Ectodermal cell (in vitro differentiated cells): ENCODE measurements around the gene DPT.

Source experiments
- H3K27ac ChIP-seq: 2 replicates; pipeline ENCODE4 v1.7.0; 2013; ENCODE audit warnings: mild to moderate bottlenecking, low read depth, low read length; ENCODE audit not compliant: insufficient read depth, poor library complexity, severe bottlenecking
- H3K27me3 ChIP-seq: 2 replicates; pipeline ENCODE4 v1.7.0; 2013; ENCODE audit warnings: mild to moderate bottlenecking, low read length; ENCODE audit not compliant: insufficient read depth, control insufficient read depth, poor library complexity, severe bottlenecking
- H3K36me3 ChIP-seq: one replicate; pipeline ENCODE4 v1.7.0; 2013; ENCODE audit warnings: low read length; ENCODE audit not compliant: control insufficient read depth, insufficient read depth
- H3K4me1 ChIP-seq: one replicate; pipeline ENCODE4 v1.7.0; 2013; ENCODE audit warnings: low read length; ENCODE audit not compliant: control insufficient read depth, insufficient read depth
- H3K4me3 ChIP-seq: 2 replicates; pipeline ENCODE4 v1.7.0; 2013; ENCODE audit warnings: low read depth, low read length, control low read depth; ENCODE audit not compliant: insufficient read depth
- H3K9me3 ChIP-seq: 2 replicates; pipeline ENCODE4 v1.7.0; 2013; ENCODE audit warnings: mild to moderate bottlenecking, low read length, moderate library complexity; ENCODE audit not compliant: control insufficient read depth
- WGBS, 2 experiments: methylation state at CpG; one replicate each; pipeline ENCODE4 v1.1.7; 2013; ENCODE audit warnings: missing lambda C conversion rate in 2 of 2; 5-methylcytosine and 5-hydroxymethylcytosine counted together

DPT gene

GRCh38 chr1:168689726-168690602 is 39.0 kb downstream of the DPT start:
- H3K27ac ChIP-seq: no peak overlapping the region
- H3K4me3 ChIP-seq: no peak overlapping the region
- H3K36me3 ChIP-seq: no peaks in the 10 kb centered on the region
- no peaks in the 10 kb centered on the region for H3K4me1 ChIP-seq
- no peaks in the 10 kb centered on the region for H3K27me3 ChIP-seq
- H3K9me3 ChIP-seq: no peaks in the 10 kb centered on the region
- WGBS, 2 experiments: 91% methylated on average over 8 of the region's 8 CpGs

GRCh38 chr1:168689327-168689657 is 39.7 kb downstream of the DPT start:
- H3K27ac ChIP-seq: no peak overlapping the region
- H3K9me3 ChIP-seq: no peaks in the 10 kb centered on the region
- H3K4me3 ChIP-seq: no peak overlapping the region
- no peaks in the 10 kb centered on the region for H3K27me3 ChIP-seq
- 90 to 93% methylated on average over 2 of the region's 2 CpGs for WGBS, 2 experiments
- H3K4me1 ChIP-seq: no peaks in the 10 kb centered on the region
- no peaks in the 10 kb centered on the region for H3K36me3 ChIP-seq

GRCh38 chr1:168688644-168689326 is 40.2 kb downstream of the DPT start:
- no peaks in the 10 kb centered on the region for H3K27me3 ChIP-seq
- H3K36me3 ChIP-seq: no peaks in the 10 kb centered on the region
- H3K4me1 ChIP-seq: no peaks in the 10 kb centered on the region
- no peak overlapping the region for H3K27ac ChIP-seq
- no peaks in the 10 kb centered on the region for H3K9me3 ChIP-seq
- no peak overlapping the region for H3K4me3 ChIP-seq
- 88 to 89% methylated on average over 3 to 5 of the region's 5 CpGs for WGBS, 2 experiments

DNA sequence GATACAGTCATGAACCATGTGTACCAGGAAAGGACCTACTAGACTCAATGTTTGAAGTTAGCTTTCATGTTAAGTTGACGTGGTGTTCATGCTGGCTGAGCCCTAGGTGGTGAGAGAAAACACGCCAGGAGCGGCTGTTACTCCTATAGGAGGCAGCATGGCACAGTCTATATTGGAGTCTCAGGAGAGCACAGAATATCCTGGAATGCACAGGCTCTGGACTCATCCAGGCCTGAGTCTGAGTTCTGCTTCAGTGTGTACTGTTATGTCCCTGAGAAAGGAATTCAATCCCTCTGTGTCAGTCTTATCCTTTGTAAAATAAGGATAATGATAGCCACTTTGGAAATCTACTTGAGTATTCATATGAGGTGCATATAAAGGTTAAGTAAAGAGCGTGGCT is 41.2 kb downstream of the DPT start:
- Histone ChIP-seq H3K9me3 (no peaks in the 10 kb centered on the region), H3K36me3 (no peaks in the 10 kb centered on the region), H3K27me3 (no peaks in the 10 kb centered on the region), H3K4me1 (no peaks in the 10 kb centered on the region), H3K4me3 (no peak overlapping the region), H3K27ac (no peak overlapping the region)
- WGBS, 2 experiments: 80 to 90% methylated on average over 4 of the region's 4 CpGs

GRCh38 chr1:168686666-168687065 is 42.3 kb downstream of the DPT start:
- H3K36me3 ChIP-seq: no peaks in the 10 kb centered on the region
- H3K9me3 ChIP-seq: no peaks in the 10 kb centered on the region
- 89 to 90% methylated on average over 2 of the region's 2 CpGs for WGBS, 2 experiments
- H3K27me3 ChIP-seq: no peaks in the 10 kb centered on the region
- H3K27ac ChIP-seq: no peak overlapping the region
- H3K4me1 ChIP-seq: no peaks in the 10 kb centered on the region
- H3K4me3 ChIP-seq: no peak overlapping the region

DNA sequence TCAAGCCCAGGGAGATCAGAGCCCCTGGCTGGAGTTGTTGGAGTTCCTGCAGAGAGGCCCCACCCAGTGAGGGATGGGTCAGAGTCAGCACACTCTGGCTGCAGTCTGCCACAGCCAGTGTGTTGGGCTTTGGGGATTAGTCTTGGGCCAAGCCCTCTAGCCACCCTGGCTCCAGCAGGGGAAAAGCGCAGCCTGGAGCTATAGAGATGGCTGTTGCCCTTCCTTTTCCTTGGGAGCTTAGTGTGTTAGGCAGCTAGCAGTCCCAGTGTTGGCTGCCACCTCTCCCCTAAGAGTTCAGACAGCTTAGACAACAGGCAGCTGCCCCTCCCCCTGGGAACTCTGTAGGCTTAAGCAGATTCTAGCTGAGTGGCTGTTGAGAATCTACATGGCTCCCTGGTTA is 45.1 kb downstream of the DPT start:
- H3K4me1 ChIP-seq: no peaks in the 10 kb centered on the region
- no peaks in the 10 kb centered on the region for H3K9me3 ChIP-seq
- 76 to 95% methylated on average over 1 of the region's 1 CpG for WGBS, 2 experiments
- H3K4me3 ChIP-seq: no peak overlapping the region
- no peak overlapping the region for H3K27ac ChIP-seq
- H3K27me3 ChIP-seq: no peaks in the 10 kb centered on the region
- no peaks in the 10 kb centered on the region for H3K36me3 ChIP-seq

- Histone ChIP-seq H3K4me3 (no peak overlapping the region), H3K36me3 (no peaks in the 10 kb centered on the region), H3K9me3 (no peaks in the 10 kb centered on the region), H3K4me1 (no peaks in the 10 kb centered on the region), H3K27ac (no peak overlapping the region), H3K27me3 (no peaks in the 10 kb centered on the region)
- WGBS, 2 experiments: 96 to 100% methylated on average over 1 of the region's 1 CpG
These were observed 52.1 kb downstream of the DPT start for GRCh38 chr1:168676861-168677260.

DNA sequence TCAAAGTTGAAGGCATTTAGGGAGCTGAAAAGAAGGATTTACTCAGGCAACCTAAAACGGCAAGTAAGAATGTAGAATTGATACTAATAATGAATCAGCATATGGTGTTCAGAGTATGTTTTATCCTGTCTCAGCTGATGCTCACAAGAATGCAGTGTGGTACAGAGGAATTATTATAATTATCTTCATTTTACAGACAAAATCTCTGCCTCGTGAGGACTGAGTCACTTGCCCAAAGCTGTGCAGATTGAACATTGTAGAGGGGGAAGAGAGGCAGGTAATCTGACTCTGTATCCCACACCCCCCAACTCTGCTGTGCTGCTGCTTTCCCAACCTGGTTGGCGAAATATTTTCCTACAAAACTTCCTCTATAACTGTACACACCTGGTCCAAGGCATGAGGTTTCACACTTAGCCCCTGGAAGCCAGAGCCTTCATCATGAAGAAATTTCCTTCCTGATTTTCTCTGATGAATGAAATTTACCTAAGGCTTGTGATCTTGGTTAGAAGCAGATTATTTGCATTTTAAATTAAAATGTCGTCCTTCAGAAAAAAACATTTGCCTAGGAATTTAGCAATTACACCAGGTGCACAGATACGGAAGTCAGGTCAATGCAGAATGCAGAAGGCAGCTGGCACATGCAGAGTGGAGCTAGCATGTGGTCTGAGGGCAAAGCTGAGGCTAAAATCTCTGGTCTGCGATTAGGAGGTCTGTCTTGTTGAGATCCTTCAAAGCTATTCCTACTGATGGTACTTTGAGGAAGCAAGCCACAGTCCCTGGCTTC is 52.8 kb downstream of the DPT start:
- H3K4me3 ChIP-seq: no peak overlapping the region
- H3K27ac ChIP-seq: no peak overlapping the region
- H3K4me1 ChIP-seq: no peaks in the 10 kb centered on the region
- no peaks in the 10 kb centered on the region for H3K36me3 ChIP-seq
- WGBS, 2 experiments: 85 to 89% methylated on average over 5 to 6 of the region's 6 CpGs
- no peaks in the 10 kb centered on the region for H3K9me3 ChIP-seq
- no peaks in the 10 kb centered on the region for H3K27me3 ChIP-seq

GRCh38 chr1:168673974-168674683 is 54.9 kb downstream of the DPT start:
- 87 to 93% methylated on average over 2 of the region's 2 CpGs for WGBS, 2 experiments
- Histone ChIP-seq H3K27me3 (no peaks in the 10 kb centered on the region), H3K36me3 (no peaks in the 10 kb centered on the region), H3K4me3 (no peak overlapping the region), H3K9me3 (no peaks in the 10 kb centered on the region), H3K27ac (no peak overlapping the region), H3K4me1 (no peaks in the 10 kb centered on the region)
